ENCODE measurements around the gene EXOC2.

Gene EXOC2

GRCh38 chr6:455006-455585 is 237.8 kb downstream of the EXOC2 start:
- DNase-seq: no peak

- no peak for DNase-seq
Observed at GRCh38 chr6:454148-454991, 238.6 kb downstream of the EXOC2 start.

- DNase-seq: peak; percentile 45
Observed at GRCh38 chr6:453152-453551, 239.8 kb downstream of the EXOC2 start.

GRCh38 chr6:452301-453067 is 240.5 kb downstream of the EXOC2 start:
- DNase-seq: peak; percentile 38

GRCh38 chr6:451847-452246 is 241.1 kb downstream of the EXOC2 start:
- no peak for DNase-seq

GRCh38 chr6:451336-451735 is 241.6 kb downstream of the EXOC2 start:
- DNase-seq: no peak

GRCh38 chr6:449486-450419 is 243.2 kb downstream of the EXOC2 start:
- no peak for DNase-seq

GRCh38 chr6:449057-449430 is 243.9 kb downstream of the EXOC2 start:
- no peak for DNase-seq

- no peak for DNase-seq
Observed at GRCh38 chr6:448296-449056, 244.5 kb downstream of the EXOC2 start.

- DNase-seq: no peak
Observed at GRCh38 chr6:447381-448165, 245.4 kb downstream of the EXOC2 start.

GRCh38 chr6:446418-447366 is 246.2 kb downstream of the EXOC2 start:
- no peak for DNase-seq

GRCh38 chr6:445571-446417 is 247.1 kb downstream of the EXOC2 start:
- DNase-seq: no peak

GRCh38 chr6:444653-445275 is 248.2 kb downstream of the EXOC2 start:
- no peak for DNase-seq

GRCh38 chr6:443621-444159 is 249.2 kb downstream of the EXOC2 start:
- DNase-seq: no peak

GRCh38 chr6:441126-441920 is 251.6 kb downstream of the EXOC2 start:
- DNase-seq: no peak

- no peak for DNase-seq
Observed at GRCh38 chr6:439641-440167, 253.2 kb downstream of the EXOC2 start.

GRCh38 chr6:438634-439170 is 254.2 kb downstream of the EXOC2 start:
- no peak for DNase-seq

All from eye (tissue), 1 donor.